Activated effector memory CD4-positive, alpha-beta T cell treated with anti-CD3 and anti-CD28 coated beads, Interleukin-2, amount 50 U/mL, for 16 hours (primary cell): ENCODE measurements around the gene RBM28.
A peak's percentile ranks its signal among the peaks of the same experiment; 100 is the strongest.
"Not testable (repeated sequence)": the region's sequence is repeated elsewhere in the genome, so short reads cannot be mapped to it uniquely, and the experiment has no call there.

Source experiments
- DNase-seq: peaks from one replicate; pipeline ENCODE4 v3.0.0-alpha.2; 2020

The RBM28 gene

DNA sequence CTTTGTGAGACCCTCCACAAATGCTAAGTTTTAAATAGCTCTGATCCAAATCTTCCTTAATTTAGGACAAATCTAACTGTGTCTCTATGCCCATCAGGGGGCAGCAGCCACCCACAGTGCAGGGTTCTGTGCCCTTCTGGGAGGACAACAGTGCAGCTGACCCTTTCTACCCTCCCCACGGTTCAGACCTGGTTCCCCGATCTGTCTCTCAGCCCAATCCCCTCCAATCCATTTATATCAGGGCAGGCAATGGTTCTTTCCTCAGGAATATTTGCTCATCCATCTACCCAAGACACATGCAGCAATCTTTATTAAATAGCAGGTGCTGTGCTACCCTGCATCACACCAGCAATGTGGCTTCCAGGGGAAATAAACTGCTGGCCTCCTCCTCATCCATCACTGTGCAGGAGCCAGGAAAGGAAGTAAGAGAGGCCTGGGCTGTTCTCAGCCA, 4.0 kb upstream of the RBM28 start:
- DNase-seq, result peak; percentile 83

DNA sequence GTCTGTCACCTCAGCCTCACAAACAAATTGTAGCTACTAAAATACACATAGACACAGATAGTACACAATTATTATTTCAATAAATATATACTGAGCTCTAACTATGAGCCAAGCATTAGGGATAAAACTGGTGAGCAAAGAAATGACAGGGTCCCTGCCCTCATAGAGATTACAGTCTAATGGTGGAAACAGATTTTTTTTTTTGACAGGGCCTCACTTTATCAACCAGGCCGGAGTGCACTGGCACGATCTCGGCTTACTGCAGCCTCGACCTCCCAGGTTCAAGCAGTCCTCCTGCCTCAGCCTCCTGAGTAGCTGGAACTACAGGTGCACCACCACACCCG, 695 bp upstream of the RBM28 start:
- no peak for DNase-seq

- DNase-seq, result no peak
Measured at GRCh38 chr7:128341733-128342132, 2.0 kb downstream of the RBM28 start.

- DNase-seq, result no peak
Measured at GRCh38 chr7:128335730-128336129, 8.0 kb downstream of the RBM28 start.

DNA sequence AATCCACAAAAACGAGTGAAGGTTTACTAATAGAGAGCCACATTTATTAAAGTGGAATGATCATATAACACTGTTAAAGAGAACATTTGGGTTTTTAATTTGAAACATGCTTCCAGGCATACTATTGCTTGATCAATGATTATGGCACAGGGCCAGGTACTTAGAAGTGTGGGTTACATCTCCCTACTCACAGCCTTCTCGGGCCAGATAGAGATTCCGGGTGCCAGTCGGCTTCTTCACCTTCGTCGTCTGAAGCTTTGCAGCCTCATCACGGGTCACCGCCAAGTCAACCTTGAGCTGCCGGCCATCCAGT, 19.4 kb downstream of the RBM28 start:
- no peak for DNase-seq

GRCh38 chr7:128323459-128324367, 20.0 kb downstream of the RBM28 start:
- DNase-seq, result no peak

DNA sequence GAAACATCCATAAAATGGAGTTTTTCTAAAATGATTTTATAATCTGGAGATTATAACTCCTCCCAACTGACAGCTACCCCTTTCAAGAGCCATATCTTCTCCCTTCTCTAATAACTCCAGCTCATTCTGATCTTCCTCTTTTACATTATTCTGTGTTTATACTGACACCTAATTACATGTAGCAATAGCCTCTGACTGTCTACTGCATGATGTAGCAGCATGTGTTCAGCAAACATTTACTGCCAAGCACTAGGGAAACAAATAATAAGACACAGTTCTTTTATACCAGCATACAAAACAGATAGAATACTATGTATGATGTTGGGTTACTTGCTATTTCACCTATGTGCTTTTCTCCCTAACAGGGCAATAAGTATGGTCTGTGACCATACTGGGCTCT, 20.7 kb downstream of the RBM28 start:
- DNase-seq, result no peak

DNA sequence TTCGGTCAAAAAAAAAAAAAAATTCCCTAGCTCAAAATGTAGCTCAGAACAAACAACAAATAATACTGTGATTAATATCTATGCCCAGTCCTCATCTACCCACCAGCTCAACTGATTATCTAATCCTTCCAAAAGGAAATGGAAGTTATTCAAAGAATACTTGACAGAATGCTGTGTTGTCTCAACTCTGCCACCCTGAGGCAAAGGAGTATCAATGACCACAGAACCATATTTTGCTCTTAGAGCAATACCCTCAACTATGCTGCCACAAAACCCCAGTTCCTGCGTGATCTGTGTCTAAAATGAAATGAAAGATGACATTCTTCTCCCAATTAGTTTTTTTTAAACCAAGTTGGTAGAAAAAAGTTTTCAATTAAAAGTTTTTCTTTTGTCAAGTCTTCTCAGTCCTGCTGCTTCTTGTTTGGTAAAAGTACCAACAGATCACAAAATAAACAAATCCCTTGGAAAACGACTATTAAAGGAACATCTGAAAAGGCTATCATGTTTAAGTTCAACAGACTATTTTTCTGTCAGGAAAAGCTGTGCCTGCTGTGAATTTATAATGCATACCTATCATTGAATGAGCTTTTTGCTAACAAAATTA, 21.6 kb downstream of the RBM28 start:
- no peak for DNase-seq

DNA sequence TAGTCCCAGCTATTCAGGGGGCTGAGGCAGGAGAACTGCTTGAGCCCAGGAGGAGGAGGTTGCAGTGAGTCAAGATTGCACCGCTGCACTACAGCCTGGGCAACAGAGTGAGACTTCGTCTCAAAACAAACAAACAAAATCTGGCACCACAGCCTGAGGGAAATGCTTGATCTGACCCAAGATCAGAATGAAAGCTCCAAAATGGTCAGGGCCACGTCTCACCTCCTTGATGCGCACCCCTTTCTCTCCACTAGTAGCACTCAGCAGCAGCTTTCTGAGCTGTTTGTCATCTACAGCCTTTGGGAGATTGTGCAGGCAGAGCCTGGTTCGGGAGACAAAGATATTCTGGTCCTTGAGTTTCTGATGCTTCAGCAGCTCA, 22.7 kb downstream of the RBM28 start:
- no peak for DNase-seq

- no peak for DNase-seq
Measured at GRCh38 chr7:128318691-128319090, 25.0 kb downstream of the RBM28 start.

GRCh38 chr7:128311013-128311412, 32.7 kb downstream of the RBM28 start:
- no peak for DNase-seq

GRCh38 chr7:128310499-128310898, 33.2 kb downstream of the RBM28 start:
- DNase-seq, result no peak

GRCh38 chr7:128309976-128310375, 33.7 kb downstream of the RBM28 start:
- no peak for DNase-seq

DNA sequence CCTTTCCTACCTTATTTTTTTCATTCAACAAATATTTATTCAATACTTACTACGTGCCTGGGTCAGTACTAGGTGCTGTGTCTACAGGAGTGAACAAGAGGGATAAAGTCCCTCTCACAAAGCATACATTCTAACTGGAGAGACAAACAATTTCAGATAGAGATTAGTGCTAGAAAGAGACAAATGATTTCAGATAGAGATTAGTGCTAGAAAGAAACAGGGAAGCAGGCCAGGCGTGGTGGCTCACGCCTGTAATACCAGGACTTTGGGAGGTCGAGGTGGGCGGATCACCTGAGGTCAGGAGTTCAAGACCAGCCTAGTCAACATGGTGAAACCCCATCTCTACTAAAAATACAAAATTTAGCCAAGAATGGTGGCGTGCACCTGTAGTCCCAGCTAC, 34.6 kb downstream of the RBM28 start:
- DNase-seq, result no peak

- DNase-seq, result no peak
Measured at GRCh38 chr7:128307061-128307460, 36.6 kb downstream of the RBM28 start.

GRCh38 chr7:128304212-128304611, 39.5 kb downstream of the RBM28 start:
- DNase-seq, result no peak

- no peak for DNase-seq
Measured at GRCh38 chr7:128303643-128304042, 40.1 kb downstream of the RBM28 start.

DNA sequence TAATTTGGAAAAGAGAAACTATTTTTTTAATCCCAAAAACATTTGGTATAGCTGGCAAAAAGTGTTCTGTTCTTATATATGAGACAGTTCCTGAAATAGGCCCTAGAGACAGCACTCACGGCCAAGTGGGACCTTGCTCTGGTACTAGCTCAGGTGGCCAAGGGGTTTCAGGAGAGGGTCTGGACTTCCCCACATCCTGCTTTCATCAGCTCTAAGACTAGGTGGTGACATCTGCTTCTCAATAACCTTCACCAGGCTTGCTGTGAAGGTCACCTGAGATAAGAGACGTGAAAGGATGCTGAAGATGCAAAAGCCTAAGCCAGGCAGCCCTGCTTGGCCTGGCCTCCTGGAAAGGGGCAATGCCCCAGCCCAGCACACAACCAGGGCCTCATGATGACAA, 40.6 kb downstream of the RBM28 start:
- DNase-seq, result no peak

GRCh38 chr7:128302139-128302538, 41.6 kb downstream of the RBM28 start:
- no peak for DNase-seq

- DNase-seq, result no peak
Measured at GRCh38 chr7:128299109-128299607, 44.5 kb downstream of the RBM28 start.

GRCh38 chr7:128298004-128298403, 45.7 kb downstream of the RBM28 start:
- DNase-seq, result not testable (repeated sequence)

DNA sequence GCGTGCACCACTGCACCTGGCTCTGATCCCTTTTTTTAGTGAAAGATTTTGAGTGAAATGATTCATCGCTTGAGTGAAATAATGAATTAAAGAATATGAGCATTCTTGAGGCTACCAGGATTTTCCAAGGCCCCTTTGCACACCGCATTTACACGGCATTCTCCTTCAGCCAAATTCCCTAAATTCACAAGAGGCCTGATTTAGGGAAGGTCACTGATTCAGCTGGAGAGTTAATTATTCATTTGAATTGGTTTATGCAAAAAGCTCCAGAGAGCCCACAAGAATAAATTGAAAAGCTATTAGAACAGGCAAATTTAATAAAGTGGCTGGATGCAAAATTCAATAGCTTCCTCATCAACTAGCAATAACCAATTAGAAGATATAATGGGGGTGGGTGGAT, 56.2 kb downstream of the RBM28 start:
- DNase-seq, result no peak

DNA sequence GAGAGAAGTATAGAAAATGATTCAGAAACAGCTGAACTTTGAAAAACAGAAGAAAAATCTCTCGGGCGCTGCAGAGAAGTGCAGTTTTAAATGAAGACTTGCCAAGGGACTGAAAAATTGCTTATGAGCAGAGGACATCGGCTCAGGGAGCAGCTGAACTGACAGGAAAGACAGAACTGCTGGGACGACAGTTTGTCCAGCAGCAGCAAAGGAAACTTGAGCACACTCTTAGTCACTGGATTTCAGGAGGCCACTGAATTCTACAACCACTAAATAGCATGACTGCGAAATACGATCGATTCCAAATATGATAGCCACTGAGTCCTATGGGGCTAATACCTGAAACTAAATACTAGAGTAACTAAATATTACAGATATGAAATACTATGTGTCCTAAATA, 59.6 kb downstream of the RBM28 start:
- no peak for DNase-seq

GRCh38 chr7:128281605-128282380, 61.9 kb downstream of the RBM28 start:
- DNase-seq, result no peak
